Lower leg skin (tissue), 4 donors: Measurements from ENCODE around the gene ZNF148. TPM values are rescaled to one million over a fixed set of nuclear protein-coding genes. Genes with fewer than 3 reads are reported as not detected.

Experiments
- DNase-seq, 2 donors: peaks; one replicate each; pipeline ENCODE4 v3.0.0-alpha.2; 2019; ENCODE audit warnings: low spot score in 2 of 2
- H3K4me3 ChIP-seq: fragments of 200-600 bp; sonication (generic); 2 replicates; pipeline ENCODE4 v1.5.1; 2017; ENCODE audit warnings: mild to moderate bottlenecking, low read depth; ENCODE audit not compliant: poor library complexity, severe bottlenecking
- CTCF ChIP-seq, 3 donors: fragments of 450-650 bp; IDR thresholded peaks; one replicate each; pipeline ENCODE4 v1.5.1; 2016; ENCODE audit warnings: antibody characterized with exemption in 3 of 3, mild to moderate bottlenecking in 3 of 3, moderate library complexity in 2 of 3
- POLR2A ChIP-seq, 2 donors: fragments of 450-650 bp; IDR thresholded peaks; one replicate each; pipeline ENCODE4 v1.6.1; 2016 to 2017; ENCODE audit warnings: antibody characterized with exemption in 2 of 2, mild to moderate bottlenecking in 1 of 2, moderate library complexity in 1 of 2
- WGBS, 2 donors: methylation state at CpG; one replicate each; pipeline ENCODE4 v1.1.5; 2018; 5-methylcytosine and 5-hydroxymethylcytosine counted together
- intact Hi-C: fragments of 100-400 bp; cut with DNase I; formaldehyde crosslinking; loops from one replicate; pipeline ENCODE4 v1.15.0; 2023; ENCODE audit warnings: low total_unique reads
- total RNA-seq, 4 donors: library from RNA; depleted of rRNA; stranded (reverse); fragments of >200 nt; gene quantifications; one replicate each; pipeline ENCODE4 v1.1.0, GENCODE V29; 2016

ZNF148 gene
- total RNA-seq, 4 donors from 2014 or later, result 14.6 to 24.6 (median 17.7) TPM

DNA sequence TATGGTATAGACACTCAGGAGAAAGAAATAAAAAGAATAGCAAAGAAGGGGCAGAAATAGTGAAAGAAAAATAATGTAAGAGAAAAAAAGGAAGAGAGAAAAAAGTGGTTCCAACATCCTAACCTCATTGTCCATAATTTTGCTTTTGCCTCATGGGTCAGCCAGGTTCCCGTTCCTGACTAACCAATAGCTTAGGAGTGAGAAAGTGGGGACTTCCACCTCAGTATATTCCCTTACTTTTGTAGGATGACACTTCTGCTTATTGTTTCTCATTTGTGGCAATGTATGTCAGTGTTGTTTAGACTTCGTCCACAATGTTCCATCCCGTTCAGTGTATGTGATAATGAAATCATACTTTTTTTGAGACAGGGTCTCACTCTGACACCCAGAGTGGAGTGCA, 153.3 kb downstream of the ZNF148 start:
- WGBS, 2 donors, result 77 to 89% methylated on average over 3 of the region's 3 CpGs
- intact Hi-C loops, result no loop called here
- DNase-seq, result no peak
- TF ChIP-seq CTCF (IDR thresholded peaks at IDR 0.05), result no peak
- no peak for TF ChIP-seq POLR2A (IDR thresholded peaks at IDR 0.05)
- no peak overlapping the region for H3K4me3 ChIP-seq

- intact Hi-C loops, result no loop called here
These were observed 154.2 kb downstream of the ZNF148 start for GRCh38 chr3:125220727-125221429.

GRCh38 chr3:125220183-125220582, 154.9 kb downstream of the ZNF148 start:
- WGBS, 2 donors, result 71 to 83% methylated on average over 10 of the region's 10 CpGs
- no peak for DNase-seq
- TF ChIP-seq POLR2A (IDR thresholded peaks at IDR 0.05) (no peak), CTCF (IDR thresholded peaks at IDR 0.05) (no peak)
- intact Hi-C loops, result no loop called here
- H3K4me3 ChIP-seq, result no peak overlapping the region

More at GRCh38 chr3:125220727-125221429, 154.2 kb downstream of the ZNF148 start:
- WGBS, 2 donors, result 72 to 83% methylated on average over 7 of the region's 7 CpGs
- no peak overlapping the region for H3K4me3 ChIP-seq
- no peak for TF ChIP-seq POLR2A (IDR thresholded peaks at IDR 0.05)
- no peak for TF ChIP-seq CTCF (IDR thresholded peaks at IDR 0.05)
- DNase-seq, result no peak

- TF ChIP-seq CTCF (IDR thresholded peaks at IDR 0.05) (no peak), POLR2A (IDR thresholded peaks at IDR 0.05) (no peak)
- no peak overlapping the region for H3K4me3 ChIP-seq
- intact Hi-C loops, result no loop called here
- 52 to 55% methylated on average over 8 of the region's 8 CpGs for WGBS, 2 donors
- no peak for DNase-seq
These were observed 155.8 kb downstream of the ZNF148 start for GRCh38 chr3:125219261-125219701.

GRCh38 chr3:125214738-125215137, 160.4 kb downstream of the ZNF148 start:
- H3K4me3 ChIP-seq, result no peak overlapping the region
- WGBS, 2 donors, result 57 to 64% methylated on average over 3 of the region's 3 CpGs
- intact Hi-C loops, result no loop called here
- no peak for DNase-seq
- TF ChIP-seq CTCF (IDR thresholded peaks at IDR 0.05) (no peak), POLR2A (IDR thresholded peaks at IDR 0.05) (no peak)
